PC-3 (cell line): ENCODE measurements around the gene NPSR1.

Experiments
- CTCF ChIP-seq: fragments of 300-600 bp; sonication (generic); conservative IDR thresholded peaks from 2 replicates; pipeline ENCODE4 v1.5.1; 2017; ENCODE audit warnings: antibody characterized with exemption, low read depth, mild to moderate bottlenecking, low read length
- EZH2 ChIP-seq: fragments of 300-600 bp; sonication (generic); IDR thresholded peaks from one replicate; pipeline ENCODE4 v1.6.1; 2017; ENCODE audit warnings: antibody characterized with exemption, mild to moderate bottlenecking, low read length; ENCODE audit not compliant: unreplicated experiment
- EZH2phosphoT487 ChIP-seq: fragments of 300-600 bp; sonication (generic); IDR thresholded peaks from 2 replicates; pipeline ENCODE4 v1.6.1; 2018; ENCODE audit warnings: mild to moderate bottlenecking, antibody characterized with exemption, low read length, borderline replicate concordance

GRCh38 chr7:34759477-34760125, 101.6 kb downstream of the NPSR1 start:
- TF ChIP-seq CTCF, result peak; percentile 75
- no peak for TF ChIP-seq EZH2phosphoT487
- TF ChIP-seq EZH2, result no peak
